ENCODE results near the gene SLC6A9.

- TF ChIP-seq CTCF (IDR thresholded peaks at IDR 0.05) (no peak), POLR2AphosphoS5 (IDR thresholded peaks at IDR 0.05) (no peak), POLR2A (IDR thresholded peaks at IDR 0.05) (no peak), EP300 (IDR thresholded peaks at IDR 0.05) (no peak)
Observed at GRCh38 chr1:44020464-44020863, 10.8 kb downstream of the SLC6A9 start.

Measured in upper lobe of left lung (tissue), 4 donors.